ENCODE data around the gene CCL15.
"Not testable (repeated sequence)": the region's sequence is repeated elsewhere in the genome, so short reads cannot be mapped to it uniquely, and the experiment has no call there.

Gene CCL15

DNA sequence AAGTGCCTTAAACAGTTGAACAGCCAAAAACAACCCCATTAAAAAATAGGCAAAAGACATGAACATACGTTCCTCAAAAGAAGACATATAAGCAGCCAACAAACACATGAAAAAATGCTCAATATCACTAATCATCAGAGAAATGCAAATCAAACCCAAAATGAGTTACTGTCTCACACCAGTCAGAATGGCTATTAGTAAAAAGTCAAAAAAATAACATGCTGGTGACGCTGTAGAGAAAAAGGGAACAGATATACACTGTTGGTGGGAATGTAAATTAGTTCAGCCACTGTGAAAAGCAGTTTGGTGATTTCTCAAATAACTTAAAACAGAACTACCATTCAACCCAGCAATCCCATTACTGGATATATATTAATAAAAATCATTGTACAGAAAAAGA is 6.0 kb downstream of the CCL15 start:
- DNase-seq (ENCODE audit: low read depth in 1 of 2, low spot score in 1 of 2): not testable (repeated sequence)

DNA sequence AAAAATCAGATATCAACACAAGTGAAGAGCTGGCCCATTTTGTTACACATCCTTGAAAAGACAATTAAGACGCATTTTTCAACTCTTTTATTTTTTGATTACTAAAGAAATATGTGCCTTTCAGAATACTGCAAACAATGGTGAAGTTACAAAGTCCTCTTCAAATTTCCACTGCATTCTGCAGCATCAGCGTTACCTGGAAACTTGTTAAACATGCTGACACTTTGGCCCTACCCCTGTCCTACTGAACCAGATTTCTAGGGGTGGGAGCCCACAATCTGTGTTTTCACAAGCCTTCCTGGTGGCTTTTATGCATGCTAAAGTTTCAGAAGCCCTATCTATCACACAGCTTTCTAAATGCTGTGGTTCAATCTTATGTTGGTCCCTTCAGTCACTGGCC is 10.3 kb downstream of the CCL15 start:
- DNase-seq (ENCODE audit: low read depth in 1 of 2, low spot score in 1 of 2): no peak

DNA sequence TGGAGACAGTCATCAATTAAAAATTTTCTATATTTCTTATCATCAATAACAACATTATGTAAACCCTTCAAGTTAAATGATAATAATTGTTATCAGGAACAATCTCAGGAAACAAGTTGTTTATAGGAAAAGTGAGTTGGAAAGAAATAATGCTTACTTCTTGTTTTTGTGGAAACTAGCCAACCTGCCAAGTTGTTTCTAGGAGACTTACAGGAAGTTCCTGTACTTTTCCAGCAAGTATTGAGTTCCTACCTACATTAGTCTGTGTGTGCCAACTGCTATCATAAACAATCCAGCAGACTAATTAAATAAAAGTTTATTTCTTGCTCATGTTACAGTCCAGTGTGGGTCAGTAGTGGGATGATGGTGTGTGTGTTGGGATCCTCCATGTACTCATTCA is 13.2 kb downstream of the CCL15 start:
- DNase-seq (ENCODE audit: low read depth in 1 of 2, low spot score in 1 of 2): no peak

DNA sequence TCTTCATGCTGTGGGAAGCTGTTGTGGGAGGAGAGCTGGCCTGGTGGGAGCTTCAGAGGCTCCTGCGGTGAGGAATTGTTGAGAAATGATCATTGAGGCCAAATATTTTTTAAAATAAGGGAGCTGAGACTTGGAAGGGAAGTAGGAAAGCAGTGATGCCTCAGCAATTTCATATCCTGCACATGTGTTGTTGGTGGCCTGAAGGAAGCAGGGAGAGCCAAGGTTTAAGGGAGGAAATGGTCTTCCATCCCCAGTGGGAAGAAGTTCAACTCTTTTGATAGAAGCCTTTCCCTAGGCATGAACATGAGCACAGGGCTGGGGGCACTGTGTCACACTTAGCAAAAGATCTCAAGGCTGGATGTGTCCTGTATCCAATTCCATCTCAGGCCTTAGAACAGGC is 14.7 kb downstream of the CCL15 start, which contains the start of gene CCL14:
TSS of gene CCL14 (minus strand) at position 87 of the 400 bp plus-strand sequence. CDS start at position 7, 80 bp downstream.
- no peak for DNase-seq (ENCODE audit: low read depth in 1 of 2, low spot score in 1 of 2)

DNA sequence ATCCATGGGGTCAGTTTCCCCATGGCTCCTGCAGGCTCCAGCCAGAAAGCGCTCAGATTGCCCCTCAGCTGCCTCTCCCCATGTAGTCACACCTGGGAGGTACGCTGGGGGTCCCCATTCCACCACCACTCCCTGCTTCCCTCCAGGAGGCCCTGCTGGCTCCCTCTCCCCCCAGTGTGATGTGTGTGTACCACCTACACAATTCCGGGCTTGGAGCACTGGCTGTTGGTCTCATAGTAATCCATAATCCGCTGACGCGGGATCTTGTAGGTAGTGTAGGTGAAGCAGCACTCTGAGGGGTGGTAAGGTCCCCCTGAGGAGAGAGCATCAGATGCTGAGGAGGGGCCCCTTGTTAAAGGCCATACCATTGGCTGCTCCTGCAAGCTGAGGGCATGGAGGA is 17.2 kb downstream of the CCL15 start:
- no peak for DNase-seq (ENCODE audit: low read depth in 1 of 2, low spot score in 1 of 2)

DNA sequence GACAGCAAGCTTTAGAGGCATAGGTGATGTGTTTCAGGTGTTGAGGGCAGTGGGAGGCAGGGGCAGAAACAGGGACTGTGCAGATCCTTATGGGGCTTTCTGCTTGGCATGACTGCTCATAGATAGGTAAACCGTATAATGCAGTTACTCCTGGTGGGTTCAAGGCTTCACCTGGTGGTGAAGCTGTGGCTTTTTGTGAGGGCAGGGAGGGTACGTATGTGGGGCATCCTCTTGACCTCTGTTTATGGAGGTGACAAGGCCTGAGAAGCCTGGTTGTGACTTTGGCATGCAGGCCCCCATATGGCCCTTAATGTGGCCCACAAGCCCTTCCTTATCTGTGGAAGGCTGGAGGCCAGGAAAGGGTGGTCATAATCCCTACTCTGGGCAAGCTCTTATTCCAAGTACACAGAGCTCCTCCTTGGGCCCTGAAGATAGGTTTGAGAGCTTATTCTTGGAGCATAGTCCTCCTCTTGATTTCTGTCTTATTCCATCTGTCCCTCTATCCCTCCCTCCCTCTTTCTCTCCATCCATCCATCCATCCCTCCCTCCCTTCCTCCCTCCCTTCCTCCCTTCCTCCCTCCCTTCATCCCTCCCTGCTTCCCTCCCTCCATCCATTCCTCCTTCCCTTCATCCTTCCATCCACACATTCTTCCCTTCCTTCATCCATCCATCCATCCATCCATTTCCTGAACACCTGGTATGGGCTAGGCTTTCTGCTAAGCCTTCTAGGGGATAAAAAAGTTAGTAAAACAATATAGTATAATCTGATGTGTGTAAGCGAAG is 18.8 kb downstream of the CCL15 start:
- DNase-seq (ENCODE audit: low read depth in 1 of 2, low spot score in 1 of 2): no peak

DNA sequence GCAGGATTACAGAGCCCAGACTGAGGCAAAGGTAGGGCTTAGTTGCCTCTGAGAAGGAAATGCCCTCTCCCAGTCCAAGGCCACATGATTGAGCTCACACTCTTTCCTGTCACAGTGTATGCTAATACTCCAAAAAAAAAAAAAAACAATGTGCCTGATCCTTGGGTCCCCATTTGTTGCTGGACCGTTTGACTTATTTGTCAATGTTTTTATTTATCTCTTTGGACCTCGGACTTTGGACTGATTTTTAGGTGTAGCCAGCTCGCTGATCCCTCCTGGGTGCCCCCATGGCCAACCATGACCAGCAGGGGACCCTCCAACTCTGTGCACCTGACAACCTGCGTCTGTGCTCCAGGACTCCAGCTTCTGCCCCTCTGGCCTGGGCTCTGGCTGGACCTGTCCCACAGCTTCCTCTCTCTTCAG is 19.4 kb downstream of the CCL15 start:
- DNase-seq (ENCODE audit: low read depth in 1 of 2, low spot score in 1 of 2): no peak

DNA sequence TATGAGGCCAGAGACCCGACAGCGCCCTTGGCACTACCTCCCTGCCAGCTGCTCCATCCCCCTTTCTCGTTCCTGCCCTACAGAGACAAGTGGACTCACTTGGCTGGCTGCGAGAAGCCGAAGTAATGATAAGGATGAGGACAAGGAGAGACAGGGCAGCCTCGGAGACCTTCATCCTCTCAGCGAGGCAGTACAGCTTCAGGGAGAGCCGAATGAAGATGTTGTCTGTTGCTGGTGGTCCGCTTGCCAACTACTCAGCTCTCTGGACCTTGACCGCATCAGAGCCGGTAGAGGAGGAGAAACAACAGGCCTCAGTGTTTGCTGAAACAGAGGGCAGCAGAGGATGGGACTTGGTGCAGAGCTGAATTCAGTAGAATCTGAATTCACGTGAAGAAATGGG is 20.1 kb downstream of the CCL15 start, which contains the start of gene CCL16:
TSS of gene CCL16 (minus strand) at position 252 of the 400 bp plus-strand sequence. CDS start at position 175, 77 bp downstream.
- DNase-seq (ENCODE audit: low read depth in 1 of 2, low spot score in 1 of 2): no peak

DNA sequence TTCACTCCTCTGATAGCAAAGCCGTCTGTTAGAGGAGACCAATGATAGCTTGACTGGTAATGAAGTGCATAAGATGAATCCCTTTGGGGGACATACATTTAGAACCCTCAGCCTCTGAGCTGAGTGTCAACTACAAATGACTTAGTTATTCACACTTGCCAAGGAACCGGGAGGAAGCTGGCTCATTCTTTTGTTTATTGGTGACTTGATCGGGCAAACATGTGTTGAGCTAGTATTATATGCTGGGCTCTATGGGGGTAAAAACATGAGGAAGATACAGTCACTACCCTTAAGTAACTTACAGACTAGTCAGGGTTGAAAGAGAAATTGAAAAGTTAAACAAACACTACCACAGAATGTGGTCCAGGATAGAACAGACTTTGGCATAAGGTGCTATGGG is 23.0 kb downstream of the CCL15 start:
- no peak for DNase-seq (ENCODE audit: low read depth in 1 of 2, low spot score in 1 of 2)

DNA sequence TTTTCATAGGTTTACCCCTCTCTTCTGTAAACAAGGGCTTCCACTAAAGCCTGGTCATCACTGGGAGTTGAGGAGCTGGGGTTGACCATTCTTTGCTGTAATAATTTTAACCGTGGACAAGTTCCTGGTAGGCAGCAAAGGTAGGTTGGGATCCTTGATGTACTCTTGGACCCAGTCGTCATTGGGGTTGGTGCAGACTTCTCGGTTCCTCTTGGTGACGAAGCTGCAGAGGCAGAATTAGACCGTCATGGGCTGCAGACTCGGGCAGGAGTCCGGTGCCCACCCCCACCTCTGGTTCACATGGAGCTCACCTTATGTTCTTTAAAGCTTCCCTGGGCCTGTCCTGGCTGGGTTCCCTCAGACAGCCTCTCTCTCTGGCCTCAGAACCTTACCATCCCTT is 23.8 kb downstream of the CCL15 start:
- DNase-seq (ENCODE audit: low read depth in 1 of 2, low spot score in 1 of 2): no peak

DNA sequence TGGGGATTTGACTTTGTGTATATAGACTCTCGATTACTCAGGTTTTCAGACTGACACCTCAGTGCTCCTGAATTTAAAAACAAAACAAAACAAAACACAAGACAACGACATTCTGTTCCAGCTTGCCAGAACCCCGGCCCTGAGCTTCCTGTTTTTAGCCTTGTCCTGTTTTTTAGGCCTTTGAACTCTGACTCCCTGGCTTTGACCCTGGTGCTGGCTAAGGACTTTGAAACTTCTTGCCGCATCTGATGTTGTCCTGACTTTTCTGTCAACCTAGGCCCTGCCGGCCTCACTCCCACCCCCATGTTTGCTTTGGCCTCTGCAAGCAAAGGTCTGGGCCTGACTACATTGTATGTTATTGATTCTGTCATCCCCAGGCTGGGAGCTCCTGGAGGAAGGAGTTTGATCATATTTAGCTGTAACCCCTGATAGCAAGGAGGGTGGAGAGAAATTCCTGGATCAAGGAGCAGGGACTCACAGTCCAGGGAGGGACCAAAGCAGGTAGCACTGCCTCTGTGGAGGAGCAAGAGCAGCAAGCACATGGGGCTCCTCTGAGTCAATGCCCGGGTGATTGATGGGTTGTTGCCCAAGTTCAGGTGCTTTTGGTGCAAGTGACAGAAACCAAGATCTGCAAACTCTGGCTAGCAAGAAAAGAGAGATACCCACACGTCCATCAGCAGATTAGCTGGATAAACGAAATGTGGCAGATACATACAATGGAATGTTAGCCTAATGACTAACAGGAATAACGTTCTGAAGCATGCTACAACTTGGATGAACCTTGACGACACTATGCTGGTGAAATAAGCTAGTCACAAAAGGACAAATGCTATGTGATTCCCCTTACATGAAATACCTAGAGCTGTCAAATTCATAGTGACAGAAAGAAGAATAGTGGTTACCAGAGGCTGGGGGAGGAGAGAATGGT is 27.8 kb downstream of the CCL15 start:
- DNase-seq (ENCODE audit: low read depth in 1 of 2, low spot score in 1 of 2): no peak

DNA sequence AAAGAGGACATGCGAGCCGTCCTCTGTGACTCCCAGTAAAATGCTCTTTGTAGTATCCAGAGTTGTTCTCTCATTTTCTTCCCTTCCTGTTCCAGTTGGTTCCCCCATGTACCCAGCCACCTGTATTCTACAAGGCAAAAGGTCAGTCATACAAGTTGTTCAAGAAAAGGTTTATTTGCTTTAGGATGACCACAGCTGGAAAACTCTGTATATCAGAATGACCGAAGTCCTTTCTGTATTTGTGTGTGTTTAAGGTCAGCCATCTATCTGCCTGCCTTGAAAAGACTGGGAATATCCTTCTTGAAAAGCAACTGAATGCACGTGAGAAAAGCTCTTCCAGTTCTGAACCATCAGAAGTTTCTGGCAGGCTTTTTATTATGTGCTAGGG is 28.4 kb downstream of the CCL15 start:
- DNase-seq (ENCODE audit: low read depth in 1 of 2, low spot score in 1 of 2): no peak

DNA sequence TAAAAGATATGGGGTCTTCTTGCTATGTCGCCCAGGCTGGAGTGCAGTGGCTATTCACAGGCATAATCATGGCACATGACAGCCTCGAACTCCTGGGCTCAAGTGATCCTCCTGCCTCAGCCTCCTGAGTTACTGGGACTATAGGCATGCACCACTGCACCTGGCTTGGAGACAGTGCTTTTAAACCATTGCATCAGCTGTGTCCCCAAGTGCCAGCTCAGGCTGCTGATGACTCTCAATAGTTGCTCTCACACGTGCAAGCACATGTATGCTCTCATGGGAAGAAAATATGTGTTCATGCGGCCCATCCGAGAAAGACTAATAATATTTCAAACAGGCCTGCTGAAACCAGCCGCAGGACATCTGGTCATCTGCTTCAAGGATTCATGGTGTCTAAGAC is 28.8 kb downstream of the CCL15 start:
- DNase-seq (ENCODE audit: low read depth in 1 of 2, low spot score in 1 of 2): no peak

DNA sequence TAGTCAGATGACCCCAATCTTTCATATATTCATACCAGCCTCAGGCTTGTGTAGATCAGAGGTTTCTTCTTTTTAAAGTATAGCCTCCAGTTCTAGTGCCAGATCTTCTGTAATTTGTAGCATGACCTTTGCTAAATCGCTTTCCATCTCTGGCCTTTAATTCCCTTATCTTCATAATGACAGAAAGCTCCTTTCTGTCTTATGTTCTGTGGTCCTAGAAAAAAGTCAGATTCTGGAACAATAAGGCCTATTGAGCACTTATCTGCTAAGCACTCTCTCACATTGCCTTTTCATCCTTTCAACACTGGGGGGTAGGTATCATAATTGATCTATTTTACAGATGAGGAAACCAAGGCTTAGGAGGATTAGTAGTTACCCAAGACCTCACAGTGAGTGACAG is 29.3 kb downstream of the CCL15 start:
- DNase-seq (ENCODE audit: low read depth in 1 of 2, low spot score in 1 of 2): no peak

DNA sequence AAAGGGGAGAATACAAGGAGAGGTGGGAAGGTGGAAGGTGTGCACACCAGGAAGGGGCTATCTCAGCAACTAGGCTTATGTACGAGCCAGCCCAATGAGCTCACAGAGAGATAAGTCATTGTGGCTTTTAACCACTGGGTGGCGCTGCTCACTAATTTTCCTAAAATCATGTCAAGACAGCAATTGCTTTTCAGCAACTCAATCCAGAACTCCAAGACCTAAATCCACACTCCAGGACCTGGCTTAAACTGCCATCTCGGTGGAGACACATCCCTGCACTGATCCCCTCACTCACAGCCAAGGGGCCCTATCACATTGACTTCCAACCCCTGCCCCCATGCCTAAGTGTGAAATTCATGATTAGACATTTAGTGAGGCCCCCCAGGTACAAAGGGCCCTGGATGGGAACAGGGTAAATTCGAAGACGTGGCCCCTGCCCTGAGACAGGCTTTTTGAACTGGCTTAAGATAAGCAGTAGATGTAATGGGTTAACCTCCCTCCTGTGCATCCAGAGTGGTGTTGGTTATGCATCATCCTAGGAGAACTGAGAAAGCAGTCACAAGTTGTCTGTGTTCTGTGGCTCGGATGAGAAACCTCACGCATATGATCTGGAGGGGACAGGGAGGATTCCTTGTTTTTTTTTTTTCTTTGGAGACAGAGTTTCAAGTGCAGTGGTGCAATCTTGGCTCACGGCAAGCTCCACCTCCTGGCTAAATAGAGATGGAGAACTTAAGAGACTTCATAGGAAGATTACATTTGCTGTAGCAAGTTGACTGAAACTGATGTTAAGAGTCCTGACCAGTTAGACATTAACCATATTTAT is 31.6 kb downstream of the CCL15 start:
- peak; percentile 44 to 62 for DNase-seq (ENCODE audit: low read depth in 1 of 2, low spot score in 1 of 2)

DNA sequence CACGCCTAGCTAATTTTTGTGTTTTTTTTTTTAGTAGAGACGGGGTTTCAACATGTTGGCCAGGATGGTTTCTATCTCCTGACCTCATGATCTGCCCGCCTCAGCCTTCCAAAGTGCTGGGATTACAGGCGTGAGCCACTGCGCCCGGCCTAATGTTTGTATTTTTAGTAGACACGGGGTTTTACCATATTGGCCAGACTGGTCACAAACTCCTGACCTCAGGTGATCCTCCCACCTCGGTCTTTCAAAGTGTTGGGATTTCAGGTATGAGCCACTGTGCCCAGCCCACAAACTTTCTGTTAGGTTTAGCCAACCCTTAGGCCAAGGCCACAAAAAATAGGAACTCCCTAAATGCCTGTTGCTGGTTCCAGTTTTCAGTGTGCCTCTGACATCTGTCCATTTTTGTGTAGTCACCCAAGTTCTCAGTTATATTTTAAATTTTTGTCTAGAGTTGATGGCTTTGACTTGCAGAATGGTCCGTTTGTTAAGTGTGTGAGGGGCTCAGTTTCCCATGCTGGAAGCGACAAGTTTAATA is 32.8 kb downstream of the CCL15 start:
- no peak for DNase-seq (ENCODE audit: low read depth in 1 of 2, low spot score in 1 of 2)

DNA sequence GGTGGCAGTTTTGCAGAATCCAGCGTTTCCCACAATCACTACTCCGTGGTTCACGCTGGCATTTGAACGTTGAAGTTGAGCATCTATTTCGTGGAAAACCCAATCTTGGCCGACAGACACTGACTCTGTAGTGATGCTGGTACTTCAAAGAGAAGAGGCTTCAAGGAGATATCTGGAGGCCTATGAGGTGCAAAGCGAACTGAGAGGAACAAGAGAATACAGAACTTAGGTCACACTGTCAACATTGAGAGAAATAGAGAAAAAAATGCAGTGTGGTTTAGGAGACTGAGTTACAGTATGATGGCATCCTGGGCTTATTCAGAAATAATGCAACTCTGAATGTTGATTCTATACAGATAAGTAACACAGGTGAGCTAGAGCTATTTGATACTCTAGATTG is 36.1 kb downstream of the CCL15 start:
- DNase-seq (ENCODE audit: low read depth in 1 of 2, low spot score in 1 of 2): no peak

DNA sequence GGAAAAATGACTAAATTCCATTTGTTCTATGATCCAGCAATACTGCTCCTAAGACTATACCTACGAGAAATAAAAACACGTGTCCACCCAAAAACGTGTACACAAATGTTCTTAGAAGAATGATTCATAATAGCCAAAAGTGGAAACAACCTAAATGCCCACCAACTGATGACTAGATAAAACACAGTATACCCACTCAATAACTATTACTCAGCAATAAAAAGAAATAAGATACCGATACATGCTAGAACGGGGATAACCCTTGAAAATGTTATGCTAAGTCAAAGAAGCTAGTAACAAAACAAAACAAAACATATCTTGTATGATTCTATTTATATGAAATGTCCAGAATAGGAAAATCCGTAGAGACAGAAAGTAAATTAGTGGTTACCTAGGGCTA is 37.7 kb downstream of the CCL15 start:
- DNase-seq (ENCODE audit: low read depth in 1 of 2, low spot score in 1 of 2): no peak

DNA sequence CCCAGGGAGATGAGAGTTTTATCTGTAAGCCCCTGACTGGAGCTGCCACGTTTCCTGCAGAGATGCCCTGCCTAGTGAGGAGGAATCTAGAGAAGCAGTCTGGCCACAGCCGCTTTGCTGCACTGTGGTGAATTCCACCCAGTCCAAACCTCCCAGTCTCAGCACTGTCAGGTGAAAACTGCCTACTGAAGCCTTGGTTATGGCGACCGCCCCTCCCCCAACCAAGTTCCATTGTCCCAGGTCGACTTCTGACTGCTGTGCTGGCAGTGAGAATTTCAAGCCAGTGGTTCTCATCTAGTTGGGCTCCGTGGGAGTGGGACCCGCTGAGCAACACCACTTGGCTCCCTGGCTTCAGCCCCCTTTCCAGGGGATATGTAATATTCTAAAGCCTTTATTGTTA is 47.6 kb downstream of the CCL15 start:
- DNase-seq (ENCODE audit: low read depth in 1 of 2, low spot score in 1 of 2): no peak

DNA sequence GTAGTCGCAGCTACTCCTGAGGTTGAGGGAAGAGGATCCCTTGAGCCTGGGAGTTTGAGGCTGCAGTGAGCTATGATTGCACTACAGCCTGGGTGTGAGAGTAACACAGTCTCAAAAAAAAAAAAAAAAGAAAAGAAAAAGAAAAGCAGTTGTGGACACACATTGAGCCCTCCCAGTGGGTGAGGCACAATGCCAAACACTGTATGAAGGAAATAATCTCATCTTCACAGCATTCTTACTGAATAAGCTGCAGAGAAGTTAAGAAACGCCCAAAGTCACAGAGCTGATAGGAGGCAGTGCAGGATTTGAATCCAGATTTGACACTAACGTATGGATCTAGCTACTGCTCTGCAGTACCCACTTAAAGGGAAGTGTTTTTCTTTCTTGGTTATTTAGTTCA is 52.0 kb downstream of the CCL15 start:
- DNase-seq (ENCODE audit: low read depth in 1 of 2, low spot score in 1 of 2): no peak

DNA sequence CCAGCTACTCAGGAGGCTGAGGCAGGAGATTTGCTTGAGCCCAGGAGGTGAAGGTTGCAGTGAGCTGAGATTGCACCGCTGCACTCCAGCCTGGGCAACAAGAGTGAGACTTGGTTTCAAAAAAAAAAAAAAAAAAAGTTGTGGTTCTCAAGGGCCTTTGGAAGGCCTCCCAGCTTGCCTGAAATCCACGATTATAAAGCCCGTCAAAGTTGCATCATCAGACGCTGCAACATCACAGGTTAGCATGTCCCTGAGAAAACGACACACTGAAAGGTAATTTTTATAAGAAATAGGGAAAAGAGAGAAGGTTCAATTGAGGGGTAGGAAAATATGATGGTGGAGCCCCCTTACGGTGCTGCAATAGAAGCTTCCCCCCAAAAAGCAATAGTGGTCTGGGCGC is 53.3 kb downstream of the CCL15 start:
- DNase-seq (ENCODE audit: low read depth in 1 of 2, low spot score in 1 of 2): no peak

All from activated CD4-positive, alpha-beta T cell treated with anti-CD3 and anti-CD28 coated beads, Interleukin-2, amount 50 U/mL, for 24 hours (primary cell).